K562 (cell line): ENCODE data around the gene ADAT2. TPM values are rescaled to one million over a fixed set of nuclear protein-coding genes. Genes with fewer than 3 reads are reported as not detected.

Experiments
- ATAC-seq: fragments of 200-7000 bp; cut with Tn5 transposase; 3 replicates; pipeline ENCODE4 v1.9.1; 2020; ENCODE audit warnings: moderate library complexity
- BruUV-seq: library from RNA; stranded (reverse); fragments of 400-500 nt; replicated peaks from 2 replicates; lab custom pipeline; 2021; lab: Mats Ljungman, UMichigan
- CTCF ChIA-PET: fragments of 300-600 bp; formaldehyde crosslinking; extraction: SDS; loops from one replicate; lab custom pipeline; 2021; ENCODE audit warnings: low intra/inter-chr PET ratio; lab: Yijun Ruan, JAX
- POLR2A ChIA-PET: fragments of 300-600, 350-650 bp; sonication (Branson Sonifier 250); formaldehyde crosslinking; extraction: SDS; loops from one replicate; lab custom pipeline; 2021; ENCODE audit warnings: antibody characterized with exemption, inconsistent platforms; lab: Yijun Ruan, JAX
- DNase-seq, 4 experiments: peaks; one replicate each; pipeline versions ENCODE4 v3.0.0 to v3.0.0-alpha.2; 2011 to 2018; ENCODE audit warnings: low spot score in 3 of 4, mixed read lengths in 3 of 4; ENCODE audit errors: extremely low read depth in 1 of 4
- FAIRE-seq: peaks from 2 replicates; lab custom pipeline; 2011; peaks lifted over from hg19 to GRCh38; lab: Jason Lieb, UNC
- H2AFZ ChIP-seq: 2 replicates; pipeline ENCODE4 v1.6.0; 2011; ENCODE audit warnings: low read depth, low read length, control low read depth, inconsistent platforms
- H3K27ac ChIP-seq: fragments of 200-600 bp; 3 replicates; pipeline ENCODE4 v1.8.0; 2011; ENCODE audit warnings: low read depth, mild to moderate bottlenecking, control low read depth, inconsistent platforms, low read length, moderate library complexity, mixed read lengths; ENCODE audit errors: extremely low read depth
- H3K27me3 ChIP-seq, 2 experiments: fragments of 300-600 bp in 1 of 2; 2 replicates in 1 of 2; 3 replicates in 1 of 2; pipeline versions ENCODE4 v1.6.0 to v1.8.0; 2011; ENCODE audit warnings: inconsistent platforms in 2 of 2, low read length in 2 of 2, mild to moderate bottlenecking in 1 of 2, mixed read lengths in 1 of 2, moderate library complexity in 1 of 2; ENCODE audit not compliant: control insufficient read depth in 2 of 2, insufficient read depth in 2 of 2
- H3K36me3 ChIP-seq: fragments of 300-600 bp; 3 replicates; pipeline ENCODE4 v1.8.0; 2011; ENCODE audit warnings: mild to moderate bottlenecking, low read length, inconsistent platforms; ENCODE audit not compliant: control insufficient read depth, insufficient read depth
- H3K4me1 ChIP-seq, 2 experiments: fragments of 200-600 bp in 1 of 2; replicated peaks in 1 of 2; 2 replicates in 1 of 2; 3 replicates in 1 of 2; pipeline versions ENCODE4 v1.5.1 to v1.8.0; 2011; ENCODE audit warnings: inconsistent platforms in 2 of 2, low read length in 2 of 2, mild to moderate bottlenecking in 1 of 2, mixed read lengths in 1 of 2, moderate library complexity in 1 of 2; ENCODE audit not compliant: control insufficient read depth in 2 of 2, insufficient read depth in 2 of 2
- H3K4me2 ChIP-seq: 2 replicates; pipeline ENCODE4 v1.6.1; 2011; ENCODE audit warnings: low read length, control low read depth, inconsistent platforms, mixed read lengths; ENCODE audit not compliant: insufficient read depth
- H3K4me3 ChIP-seq: fragments of 200-600 bp; sonication (generic), shearing (Covaris generic); 2 replicates; pipeline ENCODE4 v1.5.1; 2016; ENCODE audit warnings: control low read depth, inconsistent platforms
- H3K79me2 ChIP-seq: fragments of 200-600 bp; 3 replicates; pipeline ENCODE4 v1.8.0; 2011; ENCODE audit warnings: low read length, inconsistent platforms; ENCODE audit not compliant: control insufficient read depth, insufficient read depth
- H3K9ac ChIP-seq, 2 experiments: 2 replicates each; pipeline versions ENCODE4 v1.6.0 to v1.6.1; 2011; ENCODE audit warnings: low read depth in 2 of 2, low read length in 2 of 2, control low read depth in 1 of 2, inconsistent platforms in 1 of 2, mild to moderate bottlenecking in 1 of 2, mixed read lengths in 1 of 2; ENCODE audit not compliant: insufficient read depth in 1 of 2
- H3K9me1 ChIP-seq: one replicate; pipeline ENCODE4 v1.6.0; 2011; ENCODE audit warnings: inconsistent platforms, mild to moderate bottlenecking, low read length, moderate library complexity; ENCODE audit not compliant: control insufficient read depth, insufficient read depth
- H3K9me3 ChIP-seq: replicated peaks from 2 replicates; pipeline ENCODE4 v1.5.1; 2011; ENCODE audit warnings: low read depth, low read length, inconsistent platforms; ENCODE audit not compliant: control insufficient read depth, insufficient read depth
- H4K20me1 ChIP-seq: replicated peaks from 2 replicates; pipeline ENCODE4 v1.6.1; 2011; ENCODE audit warnings: low read length, inconsistent platforms, mixed read lengths; ENCODE audit not compliant: control insufficient read depth, insufficient read depth
- AFF4 ChIP-seq: sonication (generic); formaldehyde crosslinking; IDR thresholded peaks from 2 replicates; pipeline ENCODE4 v1.8.0; 2023; ENCODE audit warnings: mild to moderate bottlenecking, missing genetic modification reagents
- BHLHE40 ChIP-seq: IDR thresholded peaks from 2 replicates; pipeline ENCODE4 v1.6.1; 2011; ENCODE audit warnings: low read length, improper control_type of control experiment
- GATAD2A ChIP-seq: fragments of 450-650 bp; IDR thresholded peaks from 2 replicates; pipeline ENCODE4 v1.6.1; 2017
- JUN ChIP-seq, 2 experiments: sonication (generic) in 1 of 2; formaldehyde crosslinking in 1 of 2; IDR thresholded peaks; 2 replicates each; pipeline versions ENCODE4 v1.6.1 to v1.8.0; 2012 to 2022; ENCODE audit warnings: borderline replicate concordance in 2 of 2, mild to moderate bottlenecking in 2 of 2, improper control_type of control experiment in 1 of 2, low read depth in 1 of 2, low read length in 1 of 2, missing genetic modification reagents in 1 of 2
- NKRF ChIP-seq: fragments of 450-650 bp; IDR thresholded peaks from 2 replicates; pipeline ENCODE4 v1.6.1; 2016; ENCODE audit warnings: borderline replicate concordance
- PRPF4 ChIP-seq: fragments of 200-400 bp; formaldehyde crosslinking; IDR thresholded peaks from one replicate; pipeline ENCODE4 v1.6.1; 2017; ENCODE audit warnings: low read length, low read depth, mild to moderate bottlenecking; ENCODE audit not compliant: insufficient read depth, poor library complexity, severe bottlenecking
- RB1 ChIP-seq: fragments of 450-650 bp; IDR thresholded peaks from 2 replicates; pipeline ENCODE4 v1.6.1; 2017; ENCODE audit warnings: low read depth, mild to moderate bottlenecking
- RBM39 ChIP-seq: fragments of 200-400 bp; formaldehyde crosslinking; optimal IDR thresholded peaks from 2 replicates; pipeline ENCODE3; 2018; ENCODE audit warnings: low read depth, low read length
- SMAD3 ChIP-seq: fragments of 450-650 bp; formaldehyde crosslinking; conservative IDR thresholded peaks from 2 replicates; pipeline ENCODE4 v1.4.0; 2020; ENCODE audit warnings: mild to moderate bottlenecking
- SRF ChIP-seq, 2 experiments: fragments of 250-450, 450-650 bp in 1 of 2; sonication (Bioruptor Pico) in 1 of 2; sonication (generic) in 1 of 2; formaldehyde crosslinking; IDR thresholded peaks; 2 replicates each; pipeline versions ENCODE4 v1.5.0 to v1.5.1; 2020 to 2022; ENCODE audit warnings: mild to moderate bottlenecking in 1 of 2, missing genetic modification reagents in 1 of 2
- USF1 ChIP-seq: sonication (generic); formaldehyde crosslinking; IDR thresholded peaks from 2 replicates; pipeline ENCODE4 v1.9.0; 2022; ENCODE audit warnings: mild to moderate bottlenecking, missing genetic modification reagents
- ZNF24 ChIP-seq: fragments of 450-650 bp; IDR thresholded peaks from 2 replicates; pipeline ENCODE4 v1.6.1; 2016
- ZNF41 ChIP-seq: fragments of 250-450 bp; sonication (Bioruptor Pico); conservative IDR thresholded peaks from 2 replicates; pipeline ENCODE4 v1.4.0; 2020; ENCODE audit warnings: mild to moderate bottlenecking
- WGBS: fragments of 100-300 bp; shearing (Covaris generic); methylation state at CpG from one replicate; pipeline ENCODE4 v1.1.6; 2016; ENCODE audit warnings: low coverage, mixed read lengths; ENCODE audit not compliant: insufficient coverage; ENCODE audit errors: missing lambda C conversion rate; 5-methylcytosine and 5-hydroxymethylcytosine counted together
- in situ Hi-C: fragments of 300-500 bp; cut with MboI; formaldehyde crosslinking; loops from 4 replicates; pipeline ENCODE4 v1.15.0; 2018; ENCODE audit warnings: inconsistent platforms, mixed read lengths
- intact Hi-C: fragments of 100-400 bp; cut with micrococcal nuclease; formaldehyde crosslinking; loops from 2 replicates; pipeline ENCODE4 v1.14.2; 2022
- polyA plus RNA-seq, 8 experiments: library from polyadenylated mRNA; depleted of rRNA in 4 of 8; stranded (reverse) in 5 of 8; unstranded in 3 of 8; fragments of >200 nt; fragmentation: Nextera tagmentation in 2 of 8; fragmentation: Illumina TruSeq in 1 of 8; extraction: Ambion mirVana in 2 of 8; extraction: Trizol in 1 of 8; gene quantifications; 2 replicates each; pipeline versions ENCODE4 v1.2.1 to v1.2.3, GENCODE V29; 2011 to 2014; ENCODE audit warnings: inconsistent platforms in 1 of 8, missing spikeins in 1 of 8
- total RNA-seq, 7 experiments: library from RNA; depleted of rRNA in 6 of 7; stranded (reverse); fragments of >200 nt in 6 of 7; fragmentation: Illumina TruSeq in 2 of 7; extraction: Trizol in 2 of 7; gene quantifications; 2 replicates each; pipeline versions ENCODE4 v1.2.1 to v1.2.3, GENCODE V29; 2011 to 2021; ENCODE audit warnings: low replicate concordance in 1 of 7

ADAT2 gene
- total and polyA plus RNA-seq, 9 of the 15 experiments (the other 6 are each of a cell fraction or from before 2014, with no cell fraction given), result 13.0 to 62.5 (median 31.7) TPM

- Histone ChIP-seq H4K20me1 (no peaks in the 10 kb centered on the region), H3K9ac (peak overlapping the region; percentile 85 to 98), H3K4me1 (peaks cover 0 to 8% of the 10 kb centered on the region in 2 experiments; a peak in 2 of 5 replicates), H2AFZ (peak overlapping the region; percentile 89), H3K79me2 (peaks cover 71% of the 10 kb centered on the region), H3K4me2 (peak overlapping the region; percentile 89), H3K27ac (peak overlapping the region; percentile 78), H3K4me3 (peak overlapping the region; percentile 65), H3K27me3 (no peaks in the 10 kb centered on the region), H3K36me3 (peaks cover 23% of the 10 kb centered on the region), H3K9me3 (no peaks in the 10 kb centered on the region), H3K9me1 (no peaks in the 10 kb centered on the region)
- peak; percentile 26 to 71 (median 32) for DNase-seq
- ChIA-PET POLR2A (interaction anchor here (0.6 to 1.2 kb wide), 11 partner anchors 8 to 1276 kb away, joined by 3 to 6 read pairs (median 3); no protein-coding TSS in a partner anchor), CTCF (no interaction called here)
- in situ Hi-C loops (no loop called here), intact Hi-C loops (loop anchor here (2.0 kb wide), 1 partner anchor 61 kb away; the partner anchor contains the start of gene FUCA2)
- WGBS, result under 1% methylated on average over 19 of the region's 19 CpGs
- peak; percentile 43 for ATAC-seq
- TSS peak; percentile 80 for BruUV-seq
- peak; percentile 73 for FAIRE-seq
- TF ChIP-seq JUN (IDR thresholded peaks at IDR 0.05; ENCODE audit: borderline replicate concordance, low read depth, low read length) (no peak), JUN (CRISPR knock-in tag; IDR thresholded peaks at IDR 0.05; ENCODE audit: borderline replicate concordance) (0 out of 2 replicates have a peak, but pooled peaks have one; percentile 49), RBM39 (peak; percentile 79), SRF (CRISPR knock-in tag; IDR thresholded peaks at IDR 0.05) (peak in 1 of 2 experiments; percentile 33; a peak in 1 of 4 replicates), SMAD3 (CRISPR knock-in tag) (no peak; the same call in 1 of the 2 replicates), PRPF4 (no peak), AFF4 (CRISPR knock-in tag) (no peak), ZNF24 (peak; percentile 52), RB1 (peak; percentile 35; the same call in 1 of the 2 replicates), ZNF41 (CRISPR knock-in tag) (no peak), BHLHE40 (peak; percentile 87), NKRF (0 out of 2 replicates have a peak, but pooled peaks have one; percentile 57), USF1 (CRISPR knock-in tag) (peak; percentile 75), GATAD2A (0 out of 2 replicates have a peak, but pooled peaks have one; percentile 27)
Observed at GRCh38 chr6:143449714-143450452, 612 bp downstream of the ADAT2 start.
